ENCODE data around the gene SLC35F5. TPM values are rescaled to one million over a fixed set of nuclear protein-coding genes. Genes with fewer than 3 reads are reported as not detected.
"Not testable (repeated sequence)": the region's sequence is repeated elsewhere in the genome, so short reads cannot be mapped to it uniquely, and the experiment has no call there.

The SLC35F5 gene
- polyA plus RNA-seq, 4 donors = 12.7 to 86.0 (median 19.7) TPM

DNA sequence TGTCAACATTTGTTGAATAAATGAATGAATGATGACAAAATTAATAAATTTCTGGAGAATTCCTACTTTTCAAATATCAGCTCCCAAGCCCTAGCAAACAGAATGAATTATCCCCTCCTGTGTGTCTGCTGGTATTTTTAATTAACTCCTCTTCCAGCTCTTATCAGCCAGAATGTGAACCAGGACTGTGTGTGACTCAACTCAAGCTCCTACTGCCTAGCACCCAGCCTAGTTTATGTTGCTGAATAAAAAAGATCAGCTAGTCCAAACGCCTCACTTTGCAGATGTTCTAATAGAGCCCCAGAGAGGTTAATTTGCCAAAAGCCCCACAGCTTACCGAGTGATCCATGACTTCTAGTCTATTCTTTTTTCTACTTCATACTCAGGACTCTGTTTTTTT is 79.1 kb downstream of the SLC35F5 start:
- FAIRE-seq = no peak
- 75 to 83% (median 80%) methylated on average over 2 of the region's 2 CpGs for WGBS, 3 donors

DNA sequence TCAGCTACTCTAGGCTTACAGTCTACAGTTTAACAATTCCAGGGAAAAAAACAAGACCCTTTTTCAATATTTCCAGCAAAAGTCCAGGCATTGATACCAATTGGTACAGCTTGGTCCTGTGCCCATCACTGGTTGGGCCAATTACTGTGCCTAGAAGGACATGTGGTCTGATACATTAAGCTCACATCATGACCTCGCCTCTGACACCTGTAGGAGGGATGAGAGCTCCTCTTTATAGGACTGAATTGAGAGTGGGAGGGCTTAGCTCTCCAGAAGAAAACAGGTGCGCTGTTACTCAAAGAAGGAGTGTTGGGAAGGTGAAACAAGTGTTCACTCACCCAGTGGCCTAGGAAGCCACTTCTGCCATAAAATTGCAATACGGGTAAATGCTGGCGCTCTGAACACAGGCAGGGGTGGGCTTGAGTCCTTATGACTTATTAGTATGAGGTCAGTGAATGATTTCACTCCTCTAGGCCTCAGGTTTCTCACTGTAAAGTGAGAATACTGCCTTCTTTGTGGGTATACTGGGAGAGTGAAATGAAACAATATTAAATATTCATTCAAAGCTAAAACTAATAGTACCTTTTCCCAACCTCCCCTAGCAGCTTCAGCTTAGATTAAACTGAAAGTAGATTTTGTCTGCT is 79.7 kb downstream of the SLC35F5 start:
- Histone ChIP-seq H3K36me3 (ENCODE audit: control insufficient read depth in 3 of 3, insufficient read depth in 2 of 3, low read depth in 1 of 3, low read length in 3 of 3) (no peaks in the 10 kb centered on the region), H3K27me3 (ENCODE audit: control insufficient read depth in 3 of 3, insufficient read depth in 3 of 3, low read length in 3 of 3) (no peaks in the 10 kb centered on the region), H3K27ac (ENCODE audit: low read depth in 1 of 3, low read length in 2 of 3) (no peak overlapping the region), H3K4me1 (ENCODE audit: control insufficient read depth in 3 of 3, insufficient read depth in 2 of 3, low read depth in 1 of 3, low read length in 2 of 3) (no peaks in the 10 kb centered on the region), H3K4me3 (ENCODE audit: low read depth in 1 of 3, low read length in 3 of 3) (no peak overlapping the region), H3K9me3 (ENCODE audit: control insufficient read depth in 2 of 2, insufficient read depth in 1 of 2, low read depth in 1 of 2, low read length in 1 of 2) (peaks cover 0 to 3% of the 10 kb centered on the region in 2 donors)
- no peak for FAIRE-seq
- WGBS, 3 donors = 92 to 96% (median 95%) methylated on average over 4 of the region's 4 CpGs
- DNase-seq = no peak

More for the DNA sequence above, 79.1 kb downstream of the SLC35F5 start:
- no peaks in the 10 kb centered on the region for H3K27me3 ChIP-seq (ENCODE audit: control insufficient read depth in 3 of 3, insufficient read depth in 3 of 3, low read length in 3 of 3)
- no peak overlapping the region for H3K4me3 ChIP-seq (ENCODE audit: low read depth in 1 of 3, low read length in 3 of 3)
- H3K9me3 ChIP-seq (ENCODE audit: control insufficient read depth in 2 of 2, insufficient read depth in 1 of 2, low read depth in 1 of 2, low read length in 1 of 2) = peaks cover 0 to 3% of the 10 kb centered on the region in 2 donors
- no peak overlapping the region for H3K27ac ChIP-seq (ENCODE audit: low read depth in 1 of 3, low read length in 2 of 3)
- H3K4me1 ChIP-seq (ENCODE audit: control insufficient read depth in 3 of 3, insufficient read depth in 2 of 3, low read depth in 1 of 3, low read length in 2 of 3) = no peaks in the 10 kb centered on the region
- DNase-seq = no peak
- H3K36me3 ChIP-seq (ENCODE audit: control insufficient read depth in 3 of 3, insufficient read depth in 2 of 3, low read depth in 1 of 3, low read length in 3 of 3) = no peaks in the 10 kb centered on the region

DNA sequence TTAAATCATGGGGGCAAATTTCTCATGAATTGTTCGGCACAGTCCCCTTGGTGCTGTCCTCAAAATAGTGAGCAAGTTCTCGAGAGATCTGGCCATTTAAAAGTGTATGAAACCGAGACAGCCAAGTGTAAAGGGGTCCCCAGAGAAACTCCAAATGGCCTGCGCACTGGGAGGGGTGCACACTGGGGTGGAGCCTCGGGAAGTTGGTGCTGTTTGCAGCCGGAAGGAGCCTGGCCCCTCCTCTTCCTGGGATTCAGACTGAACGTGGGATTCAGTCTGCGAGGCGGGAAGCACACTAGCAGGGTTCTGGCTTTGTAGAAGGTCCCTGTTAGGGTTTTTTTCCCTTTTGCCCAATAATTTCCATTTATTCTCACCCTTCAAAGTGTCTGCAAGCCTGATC is 80.6 kb downstream of the SLC35F5 start:
- DNase-seq (no peak), FAIRE-seq (no peak)
- Histone ChIP-seq H3K27me3 (ENCODE audit: control insufficient read depth in 3 of 3, insufficient read depth in 3 of 3, low read length in 3 of 3) (no peaks in the 10 kb centered on the region), H3K4me1 (ENCODE audit: control insufficient read depth in 3 of 3, insufficient read depth in 2 of 3, low read depth in 1 of 3, low read length in 2 of 3) (no peaks in the 10 kb centered on the region), H3K36me3 (ENCODE audit: control insufficient read depth in 3 of 3, insufficient read depth in 2 of 3, low read depth in 1 of 3, low read length in 3 of 3) (no peaks in the 10 kb centered on the region), H3K27ac (ENCODE audit: low read depth in 1 of 3, low read length in 2 of 3) (no peak overlapping the region), H3K4me3 (ENCODE audit: low read depth in 1 of 3, low read length in 3 of 3) (no peak overlapping the region), H3K9me3 (ENCODE audit: control insufficient read depth in 2 of 2, insufficient read depth in 1 of 2, low read depth in 1 of 2, low read length in 1 of 2) (peaks cover 0 to 3% of the 10 kb centered on the region in 2 donors)
- WGBS, 3 donors = 67 to 78% (median 77%) methylated on average over 9 of the region's 9 CpGs

DNA sequence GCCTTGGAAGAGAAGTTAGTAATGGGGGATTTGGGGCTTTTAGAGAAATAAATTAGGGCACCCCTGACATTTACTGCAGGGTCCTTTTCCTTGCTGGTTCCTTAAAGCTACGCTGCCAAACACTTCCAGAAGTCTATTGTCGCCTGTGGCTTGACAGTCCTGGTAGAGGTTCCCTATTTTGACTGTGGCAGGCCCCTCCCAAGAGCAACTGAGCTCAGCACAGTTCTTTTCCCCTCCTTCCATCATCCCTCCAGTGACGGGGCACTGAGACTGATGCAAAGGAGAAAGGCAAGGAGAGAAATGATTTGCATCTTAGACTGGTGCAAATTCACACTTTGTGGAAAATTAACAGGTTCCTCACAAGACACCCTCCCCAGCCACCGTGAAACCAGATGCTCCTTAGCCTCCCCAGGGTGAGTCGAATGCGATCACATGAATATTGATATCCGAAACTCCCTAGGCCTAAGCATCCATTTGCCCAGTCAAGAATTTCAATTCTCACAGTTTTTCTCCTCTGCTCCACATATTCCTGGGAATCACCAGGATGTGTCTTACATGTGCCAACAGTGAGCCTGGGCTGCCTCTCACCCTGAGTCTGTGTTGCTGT is 84.0 kb downstream of the SLC35F5 start:
- Histone ChIP-seq H3K4me1 (ENCODE audit: control insufficient read depth in 3 of 3, insufficient read depth in 2 of 3, low read depth in 1 of 3, low read length in 2 of 3) (no peaks in the 10 kb centered on the region), H3K9me3 (ENCODE audit: control insufficient read depth in 2 of 2, insufficient read depth in 1 of 2, low read depth in 1 of 2, low read length in 1 of 2) (peaks cover 0 to 5% of the 10 kb centered on the region in 2 donors), H3K27ac (ENCODE audit: low read depth in 1 of 3, low read length in 2 of 3) (no peak overlapping the region), H3K27me3 (ENCODE audit: control insufficient read depth in 3 of 3, insufficient read depth in 3 of 3, low read length in 3 of 3) (no peaks in the 10 kb centered on the region), H3K4me3 (ENCODE audit: low read depth in 1 of 3, low read length in 3 of 3) (no peak overlapping the region), H3K36me3 (ENCODE audit: control insufficient read depth in 3 of 3, insufficient read depth in 2 of 3, low read depth in 1 of 3, low read length in 3 of 3) (no peaks in the 10 kb centered on the region)
- FAIRE-seq = no peak
- DNase-seq = no peak
- 74 to 91% (median 88%) methylated on average over 7 of the region's 7 CpGs for WGBS, 3 donors

DNA sequence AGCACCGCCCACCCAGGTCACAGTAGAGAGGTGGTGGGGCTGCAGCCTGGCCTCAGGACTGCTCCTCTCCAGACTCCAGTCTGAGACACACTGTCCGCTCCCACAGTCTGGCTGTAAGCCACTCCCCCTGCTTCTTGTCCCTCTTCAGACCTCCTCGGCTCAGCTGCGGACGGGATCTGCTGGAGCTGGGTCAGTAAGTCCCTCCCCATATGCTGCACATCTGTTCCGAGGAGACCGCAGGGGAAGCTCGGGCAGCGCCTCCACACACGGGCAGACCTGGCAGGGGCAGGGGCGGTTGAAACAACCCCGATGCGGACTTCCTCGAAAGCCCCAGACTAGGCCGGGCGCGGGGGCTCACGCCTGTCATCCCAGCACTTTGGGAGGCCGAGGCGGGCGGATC is 87.4 kb downstream of the SLC35F5 start:
- DNase-seq; H3K9me3 ChIP-seq (ENCODE audit: control insufficient read depth in 2 of 2, insufficient read depth in 1 of 2, low read depth in 1 of 2, low read length in 1 of 2); H3K4me1 ChIP-seq (ENCODE audit: control insufficient read depth in 3 of 3, insufficient read depth in 2 of 3, low read depth in 1 of 3, low read length in 2 of 3); FAIRE-seq; H3K27me3 ChIP-seq (ENCODE audit: control insufficient read depth in 3 of 3, insufficient read depth in 3 of 3, low read length in 3 of 3); H3K27ac ChIP-seq (ENCODE audit: low read depth in 1 of 3, low read length in 2 of 3); H3K36me3 ChIP-seq (ENCODE audit: control insufficient read depth in 3 of 3, insufficient read depth in 2 of 3, low read depth in 1 of 3, low read length in 3 of 3); H3K4me3 ChIP-seq (ENCODE audit: low read depth in 1 of 3, low read length in 3 of 3): not testable (repeated sequence)
- WGBS, 3 donors = 94 to 96% (median 95%) methylated on average over 17 to 21 of the region's 21 CpGs

DNA sequence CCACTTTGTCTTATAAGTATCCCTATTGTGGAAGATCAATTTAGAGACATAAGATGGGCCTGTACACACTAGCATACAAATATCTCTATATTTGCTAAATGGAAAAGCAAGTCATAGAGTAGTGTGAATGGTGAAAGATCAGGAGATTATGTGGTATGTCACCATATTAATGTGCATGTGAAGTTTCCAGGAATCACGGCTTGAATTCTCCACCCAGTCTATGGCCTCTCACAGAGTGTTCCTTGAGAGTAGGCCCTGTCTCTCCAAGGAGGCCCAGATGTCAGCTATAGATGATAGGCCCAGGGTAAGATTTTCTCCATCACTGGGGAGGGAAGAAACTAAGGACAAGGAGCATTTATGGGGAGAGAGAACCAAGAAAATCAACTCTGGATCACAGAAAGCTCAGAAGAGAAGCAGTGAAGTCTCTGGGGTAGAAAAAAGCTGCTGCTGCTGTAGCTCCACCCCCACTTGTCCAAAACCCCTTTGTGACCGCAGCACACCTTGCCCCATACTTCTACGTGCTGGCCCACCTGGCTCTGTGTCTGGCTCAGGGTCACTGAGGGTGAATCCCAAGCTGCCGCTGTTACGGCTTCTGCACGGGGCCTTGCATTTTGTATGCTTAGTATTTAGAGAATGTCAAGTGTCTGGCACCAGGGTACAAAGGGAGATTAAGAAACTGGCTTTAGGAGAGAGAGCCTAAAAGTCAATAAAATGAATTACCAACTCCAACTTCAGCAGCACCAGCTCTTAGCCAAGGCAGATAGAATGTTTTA is 91.5 kb downstream of the SLC35F5 start:
- 69 to 83% (median 78%) methylated on average over 6 of the region's 6 CpGs for WGBS, 3 donors
- not testable (repeated sequence) for H3K27ac ChIP-seq (ENCODE audit: low read depth in 1 of 3, low read length in 2 of 3); H3K9me3 ChIP-seq (ENCODE audit: control insufficient read depth in 2 of 2, insufficient read depth in 1 of 2, low read depth in 1 of 2, low read length in 1 of 2); H3K4me3 ChIP-seq (ENCODE audit: low read depth in 1 of 3, low read length in 3 of 3); DNase-seq; H3K36me3 ChIP-seq (ENCODE audit: control insufficient read depth in 3 of 3, insufficient read depth in 2 of 3, low read depth in 1 of 3, low read length in 3 of 3); H3K4me1 ChIP-seq (ENCODE audit: control insufficient read depth in 3 of 3, insufficient read depth in 2 of 3, low read depth in 1 of 3, low read length in 2 of 3); FAIRE-seq; H3K27me3 ChIP-seq (ENCODE audit: control insufficient read depth in 3 of 3, insufficient read depth in 3 of 3, low read length in 3 of 3)

DNA sequence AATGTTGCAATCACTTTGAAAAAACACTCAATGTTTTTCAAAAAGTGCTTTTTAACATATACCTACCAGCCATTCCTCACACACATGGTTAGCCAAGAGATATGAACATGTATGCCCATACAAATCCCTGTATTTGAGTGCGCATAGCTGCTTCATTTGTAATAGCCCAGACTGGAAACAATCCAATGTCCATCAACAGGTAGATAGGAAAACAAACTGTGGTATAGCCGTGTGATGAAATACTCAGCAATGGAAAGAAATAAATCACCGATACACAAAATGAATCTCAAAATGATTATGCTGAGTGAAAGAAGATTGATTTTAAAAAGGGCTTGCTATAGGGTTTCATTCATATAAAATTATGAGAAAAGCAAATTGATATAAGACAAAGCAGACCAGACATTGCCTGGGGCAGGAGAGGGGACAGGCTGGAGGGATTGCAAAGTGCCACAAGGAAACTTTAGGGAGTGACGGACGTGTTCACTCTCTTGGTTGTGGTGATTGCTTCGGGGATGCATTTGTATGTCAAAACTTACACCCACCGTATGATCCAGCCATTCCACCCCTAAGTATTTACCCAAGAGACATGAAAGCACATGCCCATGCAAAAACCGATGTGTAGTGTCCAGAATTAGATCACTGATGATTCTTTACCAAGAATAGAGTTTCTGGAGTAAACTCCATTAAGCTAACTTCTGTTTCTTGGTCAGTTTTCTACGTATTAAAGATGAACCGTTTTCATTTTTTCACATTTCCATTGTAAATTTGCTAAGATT is 93.0 kb downstream of the SLC35F5 start:
- not testable (repeated sequence) for H3K27ac ChIP-seq (ENCODE audit: low read depth in 1 of 3, low read length in 2 of 3); H3K4me3 ChIP-seq (ENCODE audit: low read depth in 1 of 3, low read length in 3 of 3); H3K36me3 ChIP-seq (ENCODE audit: control insufficient read depth in 3 of 3, insufficient read depth in 2 of 3, low read depth in 1 of 3, low read length in 3 of 3); FAIRE-seq; DNase-seq; H3K4me1 ChIP-seq (ENCODE audit: control insufficient read depth in 3 of 3, insufficient read depth in 2 of 3, low read depth in 1 of 3, low read length in 2 of 3); H3K9me3 ChIP-seq (ENCODE audit: control insufficient read depth in 2 of 2, insufficient read depth in 1 of 2, low read depth in 1 of 2, low read length in 1 of 2); H3K27me3 ChIP-seq (ENCODE audit: control insufficient read depth in 3 of 3, insufficient read depth in 3 of 3, low read length in 3 of 3)
- WGBS, 3 donors = 84 to 87% (median 86%) methylated on average over 10 of the region's 10 CpGs
